Measurements from ENCODE around the gene MORF4L2. TPM values are rescaled to one million over a fixed set of nuclear protein-coding genes. Genes with fewer than 3 reads are reported as not detected.

The MORF4L2 gene
- total and polyA plus RNA-seq, 9 of the 15 experiments (the other 6 are each of a cell fraction or from before 2014, with no cell fraction given) = 324 to 781 (median 420) TPM

GRCh38 chrX:103678199-103678993, 8.1 kb downstream of the MORF4L2 start:
- 95% methylated on average over 4 of the region's 5 CpGs for WGBS (ENCODE audit: insufficient coverage, low coverage, missing lambda C conversion rate)
- FAIRE-seq (no peak), ATAC-seq (no peak), DNase-seq (ENCODE audit: extremely low read depth in 1 of 4, low spot score in 3 of 4) (no peak)
- no peaks in the 10 kb centered on the region; the same call in 1 of the 3 replicates for H3K79me2 ChIP-seq (ENCODE audit: control insufficient read depth, insufficient read depth, low read length)
- H4K20me1 ChIP-seq (replicated peaks; ENCODE audit: control insufficient read depth, insufficient read depth, low read length) = peaks cover 11% of the 10 kb centered on the region; the same call in 1 of the 2 replicates
- CTCF ChIA-PET (ENCODE audit: low intra/inter-chr PET ratio) = no interaction called here
- 0 out of 2 replicates have a peak, but pooled peaks have one; percentile 21 for TF ChIP-seq SUPT5H (IDR thresholded peaks at IDR 0.05)
- TF ChIP-seq ZNF830 (CRISPR knock-in tag; IDR thresholded peaks at IDR 0.05) = no peak
- H3K4me2 ChIP-seq (ENCODE audit: insufficient read depth, low read length) = no peak overlapping the region
- BruUV-seq (replicated peaks) = no TSS peak
- H3K36me3 ChIP-seq (ENCODE audit: control insufficient read depth, insufficient read depth, low read length) = peaks cover 76% of the 10 kb centered on the region
- no peaks in the 10 kb centered on the region for H3K4me1 ChIP-seq (replicated peaks in 1 of 2; ENCODE audit: control insufficient read depth in 2 of 2, insufficient read depth in 2 of 2, low read length in 2 of 2)
- intact Hi-C loops (cut with micrococcal nuclease) = no loop called here
- no peaks in the 10 kb centered on the region for H3K9me1 ChIP-seq (ENCODE audit: control insufficient read depth, insufficient read depth, low read length)
- H3K9me3 ChIP-seq (replicated peaks; ENCODE audit: control insufficient read depth, insufficient read depth, low read depth, low read length) = no peaks in the 10 kb centered on the region
- no peak overlapping the region for H3K4me3 ChIP-seq
- no peak overlapping the region for H3K9ac ChIP-seq (ENCODE audit: insufficient read depth in 1 of 2, low read depth in 2 of 2, low read length in 2 of 2)
- no peaks in the 10 kb centered on the region for H3K27me3 ChIP-seq (ENCODE audit: control insufficient read depth in 2 of 2, insufficient read depth in 2 of 2, low read length in 2 of 2)
- H3K27ac ChIP-seq (ENCODE audit: extremely low read depth, low read depth, low read length) = no peak overlapping the region
- POLR2A ChIA-PET = interaction anchor here (0.7 kb wide), 1 partner anchor 21 kb away, joined by 3 read pairs; no protein-coding TSS in a partner anchor
- H2AFZ ChIP-seq (ENCODE audit: low read depth, low read length) = no peak overlapping the region
- in situ Hi-C loops (cut with MboI) = no loop called here

- Histone ChIP-seq H3K4me1 (replicated peaks in 1 of 2; ENCODE audit: control insufficient read depth in 2 of 2, insufficient read depth in 2 of 2, low read length in 2 of 2) (no peaks in the 10 kb centered on the region), H2AFZ (ENCODE audit: low read depth, low read length) (no peak overlapping the region), H3K27ac (ENCODE audit: extremely low read depth, low read depth, low read length) (no peak overlapping the region), H3K27me3 (ENCODE audit: control insufficient read depth in 2 of 2, insufficient read depth in 2 of 2, low read length in 2 of 2) (no peaks in the 10 kb centered on the region), H3K4me2 (ENCODE audit: insufficient read depth, low read length) (no peak overlapping the region), H4K20me1 (replicated peaks; ENCODE audit: control insufficient read depth, insufficient read depth, low read length) (peaks cover 11% of the 10 kb centered on the region; the same call in 1 of the 2 replicates), H3K36me3 (ENCODE audit: control insufficient read depth, insufficient read depth, low read length) (peaks cover 43% of the 10 kb centered on the region; the same call in 2 of the 3 replicates), H3K4me3 (no peak overlapping the region), H3K9me3 (replicated peaks; ENCODE audit: control insufficient read depth, insufficient read depth, low read depth, low read length) (no peaks in the 10 kb centered on the region), H3K79me2 (ENCODE audit: control insufficient read depth, insufficient read depth, low read length) (no peaks in the 10 kb centered on the region), H3K9me1 (ENCODE audit: control insufficient read depth, insufficient read depth, low read length) (no peaks in the 10 kb centered on the region), H3K9ac (ENCODE audit: insufficient read depth in 1 of 2, low read depth in 2 of 2, low read length in 2 of 2) (no peak overlapping the region)
- ChIA-PET CTCF (ENCODE audit: low intra/inter-chr PET ratio) (no interaction called here), POLR2A (interaction anchor here (0.6 kb wide), 1 partner anchor 11 kb away, joined by 3 read pairs; no protein-coding TSS in a partner anchor)
- in situ Hi-C loops (cut with MboI) = no loop called here
- peak; percentile 75 for ATAC-seq
- no TSS peak for BruUV-seq (replicated peaks)
- peak; percentile 26 for FAIRE-seq
- 56% methylated on average over 6 of the region's 8 CpGs for WGBS (ENCODE audit: insufficient coverage, low coverage, missing lambda C conversion rate)
- DNase-seq (ENCODE audit: extremely low read depth in 1 of 4, low spot score in 3 of 4) = peak in 1 of 4 experiments; percentile 10
- intact Hi-C loops (cut with micrococcal nuclease) = no loop called here
- TF ChIP-seq BRF2 (IDR thresholded peaks at IDR 0.05; ENCODE audit: borderline replicate concordance, insufficient read depth, insufficient read length) (no peak), MTA2 (IDR thresholded peaks at IDR 0.05; ENCODE audit: low read depth) (no peak), ZFP91 (CRISPR knock-in tag; IDR thresholded peaks at IDR 0.05) (no peak), ID3 (CRISPR knock-in tag; IDR thresholded peaks at IDR 0.05) (no peak), ID3 (tag; IDR thresholded peaks at IDR 0.05) (no peak), SUPT5H (IDR thresholded peaks at IDR 0.05) (peak; percentile 79), PHF21A (IDR thresholded peaks at IDR 0.05; ENCODE audit: borderline replicate concordance, low read depth) (no peak), HLTF (IDR thresholded peaks at IDR 0.05) (no peak)
Measured at GRCh38 chrX:103674531-103675454, 11.7 kb downstream of the MORF4L2 start.

Data from K562 (cell line).